Measurements from ENCODE around the gene ATP5MC2. TPM values are rescaled to one million over a fixed set of nuclear protein-coding genes. Genes with fewer than 3 reads are reported as not detected.

The ATP5MC2 gene
- 93.1 and 123 TPM in 2 replicates for total RNA-seq

GRCh38 chr12:53675701-53676607 lies at the start of gene ATP5MC2:
ATP5MC2 (minus strand) TSS chr12:53676083; CDS start chr12:53672614, 3,469 bp downstream.

GRCh38 chr12:53625946-53626701 lies 49.8 kb downstream of the ATP5MC2 start, which contains the start of gene ATF7:
ATF7 (minus strand) TSS chr12:53626382; CDS start chr12:53601000, 25,382 bp downstream.

Other genes starting within 250 kb of the ATP5MC2 start
- gene PRR13, start 234.3 kb downstream of the ATP5MC2 start, total RNA-seq: 15.9 TPM in 2 replicates
- 265 and 440 TPM in 2 replicates for gene PCBP2, start 224.0 kb downstream of the ATP5MC2 start, total RNA-seq
- 11.7 and 12.4 TPM in 2 replicates for gene MAP3K12, start 176.6 kb downstream of the ATP5MC2 start, total RNA-seq
- gene TARBP2, start 174.8 kb downstream of the ATP5MC2 start, total RNA-seq: 41.0 and 43.8 TPM in 2 replicates
- not detected in 2 replicates for gene NPFF, start 168.6 kb downstream of the ATP5MC2 start, total RNA-seq
- 7.1 and 19.1 TPM in 2 replicates for gene ATF7, start 49.7 kb downstream of the ATP5MC2 start, total RNA-seq
- 49.2 and 101 TPM in 2 replicates for gene CALCOCO1, start 51.4 kb upstream of the ATP5MC2 start, total RNA-seq
- gene CISTR, start 75.9 kb upstream of the ATP5MC2 start, total RNA-seq: not detected in 2 replicates